H1 (cell line): ENCODE results near the gene MRPL55.

Experiments used
- ATF2 ChIP-seq: IDR thresholded peaks from 2 replicates; pipeline ENCODE4 v1.6.1; 2012; ENCODE audit warnings: low read length, inconsistent platforms
- CHD2 ChIP-seq: IDR thresholded peaks from 2 replicates; pipeline ENCODE4 v1.6.1; 2012; ENCODE audit warnings: low read length, improper control_type of control experiment
- CTCF ChIP-seq, 3 experiments: IDR thresholded peaks; 1 replicate in 2 of 3; 2 replicates in 1 of 3; pipeline versions ENCODE4 v1.5.1 to v1.6.1; 2011; ENCODE audit warnings: low read length in 3 of 3, mild to moderate bottlenecking in 3 of 3, inconsistent platforms in 2 of 3, low read depth in 1 of 3, moderate library complexity in 1 of 3; ENCODE audit not compliant: insufficient read depth in 1 of 3; ENCODE audit errors: control extremely low read depth in 1 of 3
- EZH2 ChIP-seq: fragments of 200-600 bp; sonication (generic); IDR thresholded peaks from 2 replicates; pipeline ENCODE4 v1.7.1; 2012; ENCODE audit warnings: low read depth, mild to moderate bottlenecking, moderate library complexity, low read length, inconsistent platforms; ENCODE audit not compliant: severe bottlenecking
- HDAC2 ChIP-seq, 2 experiments: fragments of 300-600 bp in 1 of 2; sonication (generic) in 1 of 2; IDR thresholded peaks; 2 replicates each; pipeline ENCODE4 v1.6.1; 2011 to 2012; ENCODE audit warnings: low read depth in 2 of 2, low read length in 2 of 2, mild to moderate bottlenecking in 2 of 2, moderate library complexity in 2 of 2, borderline replicate concordance in 1 of 2, inconsistent platforms in 1 of 2
- KDM4A ChIP-seq: IDR thresholded peaks from one replicate; pipeline ENCODE4 v1.7.1; 2012; ENCODE audit warnings: low read depth, mild to moderate bottlenecking, moderate library complexity, low read length, inconsistent platforms; ENCODE audit not compliant: severe bottlenecking

- no peak for TF ChIP-seq CHD2
- TF ChIP-seq HDAC2 (IDR thresholded peaks at IDR 0.05; ENCODE audit: borderline replicate concordance in 1 of 2, low read depth in 2 of 2, low read length in 2 of 2) = no peak
- no peak for TF ChIP-seq EZH2
- no peak for TF ChIP-seq CTCF (IDR thresholded peaks at IDR 0.05; ENCODE audit: control extremely low read depth in 1 of 3, insufficient read depth in 1 of 3, low read depth in 1 of 3, low read length in 3 of 3)
- TF ChIP-seq ATF2 = no peak
- no peak for TF ChIP-seq KDM4A
These were observed 42.3 kb upstream of the MRPL55 start for GRCh38 chr1:228151180-228151925.
